HFFc6 (cell line): ENCODE results near the gene PRKAG2. TPM values are rescaled to one million over a fixed set of nuclear protein-coding genes. Genes with fewer than 3 reads are reported as not detected.

Experiments used
- DNase-seq: peaks from one replicate; pipeline ENCODE4 v3.0.0-alpha.2; 2018
- H3K27ac Mint-ChIP-seq: 2 replicates; pipeline ENCODE4 v1.8.0; 2020; ENCODE audit warnings: mild to moderate bottlenecking, mixed read lengths
- H3K27me3 Mint-ChIP-seq: 2 replicates; pipeline ENCODE4 v1.8.0; 2021; ENCODE audit warnings: mild to moderate bottlenecking, moderate library complexity, mixed read lengths; ENCODE audit not compliant: insufficient read depth
- H3K36me3 Mint-ChIP-seq: 2 replicates; pipeline ENCODE4 v1.8.0; 2021; ENCODE audit warnings: low read depth, mixed read lengths
- H3K4me1 Mint-ChIP-seq: 2 replicates; pipeline ENCODE4 v1.8.0; 2020; ENCODE audit warnings: low read depth, mixed read lengths
- H3K4me3 Mint-ChIP-seq: 2 replicates; pipeline ENCODE4 v1.8.0; 2020; ENCODE audit warnings: mild to moderate bottlenecking, moderate library complexity, mixed read lengths
- H3K9me3 Mint-ChIP-seq: 2 replicates; pipeline ENCODE4 v1.8.0; 2020; ENCODE audit warnings: mild to moderate bottlenecking, mixed read lengths
- total RNA-seq, 6 experiments: library from RNA; stranded (reverse); fragmentation: NEBNext Ultra II Directional; extraction: Animal tissue kit (Norgen Biotek cat#: 25700); gene quantifications; 2 replicates in 1 of 6; 3 replicates in 5 of 6; pipeline ENCODE4 v1.2.3, GENCODE V29; 2021
- TF ChIP-seq, protein P1 (sequence below): fragments of 200-600 bp; sonication (generic); IDR thresholded peaks from 2 replicates; pipeline ENCODE4 v1.5.0; 2021; ENCODE audit warnings: antibody characterized with exemption, mild to moderate bottlenecking

The PRKAG2 gene
- total RNA-seq, 6 experiments from 2014 or later, result 15.1 to 19.2 (median 18.4) TPM

- no peaks in the 10 kb centered on the region for H3K9me3 Mint-ChIP-seq
- H3K4me3 Mint-ChIP-seq, result no peak overlapping the region
- no peak for DNase-seq
- TF ChIP-seq, protein P1, sequence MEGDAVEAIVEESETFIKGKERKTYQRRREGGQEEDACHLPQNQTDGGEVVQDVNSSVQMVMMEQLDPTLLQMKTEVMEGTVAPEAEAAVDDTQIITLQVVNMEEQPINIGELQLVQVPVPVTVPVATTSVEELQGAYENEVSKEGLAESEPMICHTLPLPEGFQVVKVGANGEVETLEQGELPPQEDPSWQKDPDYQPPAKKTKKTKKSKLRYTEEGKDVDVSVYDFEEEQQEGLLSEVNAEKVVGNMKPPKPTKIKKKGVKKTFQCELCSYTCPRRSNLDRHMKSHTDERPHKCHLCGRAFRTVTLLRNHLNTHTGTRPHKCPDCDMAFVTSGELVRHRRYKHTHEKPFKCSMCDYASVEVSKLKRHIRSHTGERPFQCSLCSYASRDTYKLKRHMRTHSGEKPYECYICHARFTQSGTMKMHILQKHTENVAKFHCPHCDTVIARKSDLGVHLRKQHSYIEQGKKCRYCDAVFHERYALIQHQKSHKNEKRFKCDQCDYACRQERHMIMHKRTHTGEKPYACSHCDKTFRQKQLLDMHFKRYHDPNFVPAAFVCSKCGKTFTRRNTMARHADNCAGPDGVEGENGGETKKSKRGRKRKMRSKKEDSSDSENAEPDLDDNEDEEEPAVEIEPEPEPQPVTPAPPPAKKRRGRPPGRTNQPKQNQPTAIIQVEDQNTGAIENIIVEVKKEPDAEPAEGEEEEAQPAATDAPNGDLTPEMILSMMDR, result no peak
- H3K27ac Mint-ChIP-seq, result no peak overlapping the region
- H3K36me3 Mint-ChIP-seq, result no peaks in the 10 kb centered on the region
- peaks cover 30% of the 10 kb centered on the region for H3K27me3 Mint-ChIP-seq
- H3K4me1 Mint-ChIP-seq, result peaks cover 12% of the 10 kb centered on the region
Observed at GRCh38 chr7:151793531-151793951, 83.4 kb downstream of the PRKAG2 start.

GRCh38 chr7:151792636-151793035, 84.3 kb downstream of the PRKAG2 start:
- Mint-ChIP-seq H3K27ac (no peak overlapping the region), H3K4me3 (no peak overlapping the region), H3K4me1 (peaks cover 10% of the 10 kb centered on the region), H3K27me3 (peaks cover 34% of the 10 kb centered on the region), H3K9me3 (no peaks in the 10 kb centered on the region), H3K36me3 (no peaks in the 10 kb centered on the region)
- DNase-seq, result no peak
- TF ChIP-seq, protein P1, result no peak

- H3K9me3 Mint-ChIP-seq, result no peaks in the 10 kb centered on the region
- peaks cover 37% of the 10 kb centered on the region for H3K27me3 Mint-ChIP-seq
- peaks cover 6% of the 10 kb centered on the region for H3K4me1 Mint-ChIP-seq
- no peaks in the 10 kb centered on the region for H3K36me3 Mint-ChIP-seq
- DNase-seq, result no peak
- H3K4me3 Mint-ChIP-seq, result no peak overlapping the region
- TF ChIP-seq, protein P1, result no peak
- H3K27ac Mint-ChIP-seq, result no peak overlapping the region
Observed at GRCh38 chr7:151792086-151792485, 84.8 kb downstream of the PRKAG2 start.

- Mint-ChIP-seq H3K36me3 (no peaks in the 10 kb centered on the region), H3K9me3 (no peaks in the 10 kb centered on the region), H3K4me1 (no peaks in the 10 kb centered on the region), H3K27me3 (peaks cover 42% of the 10 kb centered on the region), H3K27ac (no peak overlapping the region), H3K4me3 (no peak overlapping the region)
- no peak for DNase-seq
- TF ChIP-seq, protein P1, result no peak
Observed at GRCh38 chr7:151790830-151791620, 85.9 kb downstream of the PRKAG2 start.

DNA sequence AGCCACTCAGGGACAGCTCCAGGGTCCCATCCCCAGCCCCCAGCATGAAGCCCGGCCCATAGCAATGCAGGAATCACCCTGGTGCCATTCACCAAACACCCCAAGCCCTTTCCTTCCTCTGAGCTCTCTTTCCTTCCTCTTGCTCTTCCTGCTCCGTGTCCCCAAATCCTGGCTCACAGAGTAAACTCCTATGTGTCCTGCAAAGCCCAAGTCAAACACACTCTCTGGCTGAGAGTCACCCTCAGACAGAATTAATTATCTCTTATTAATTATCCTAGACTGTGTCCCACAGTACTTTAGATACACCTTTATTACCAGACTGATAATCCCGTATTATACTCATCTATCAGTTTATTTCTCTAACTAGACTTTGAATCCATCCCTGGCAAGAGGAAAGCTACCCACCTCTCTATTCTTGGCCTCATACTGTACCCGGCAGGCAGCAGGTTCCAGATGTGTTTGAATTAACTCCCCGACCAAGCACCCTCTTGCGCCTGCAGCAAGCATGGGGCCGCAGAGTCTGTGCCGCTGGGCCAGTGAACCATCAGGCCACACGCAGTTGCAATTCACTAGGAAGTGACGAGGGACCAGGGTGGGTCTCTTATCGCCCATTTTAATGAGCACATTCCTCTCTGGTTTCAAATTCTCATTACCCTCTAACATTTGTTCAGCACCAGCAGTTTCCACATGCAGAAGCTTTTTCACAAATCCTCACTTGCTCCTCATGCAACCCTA, 86.7 kb downstream of the PRKAG2 start:
- no peak overlapping the region for H3K27ac Mint-ChIP-seq
- TF ChIP-seq, protein P1, result no peak
- no peaks in the 10 kb centered on the region for H3K9me3 Mint-ChIP-seq
- no peak overlapping the region for H3K4me3 Mint-ChIP-seq
- H3K36me3 Mint-ChIP-seq, result no peaks in the 10 kb centered on the region
- H3K27me3 Mint-ChIP-seq, result peaks cover 50% of the 10 kb centered on the region
- no peaks in the 10 kb centered on the region for H3K4me1 Mint-ChIP-seq
- DNase-seq, result no peak
